ENCODE results near the gene SCAF4.

Gene SCAF4

DNA sequence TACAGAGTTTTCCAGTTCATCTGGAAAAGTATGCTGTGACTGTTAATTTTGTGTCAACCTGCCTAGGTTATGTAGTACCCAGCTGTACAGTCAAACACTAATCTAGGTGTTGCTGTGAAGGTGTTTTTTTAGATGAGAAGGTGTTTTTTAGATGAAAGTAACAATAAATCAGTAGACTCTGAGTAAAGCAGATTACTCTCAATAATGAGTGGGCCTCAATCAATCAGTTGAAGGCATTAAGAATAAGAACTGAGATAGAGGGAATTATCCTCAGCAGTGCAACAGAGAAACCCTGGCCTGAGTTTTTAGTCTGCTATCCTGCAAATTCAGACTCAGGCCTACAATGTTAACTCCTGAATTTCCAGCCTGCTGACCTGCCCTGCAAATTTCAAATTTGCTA lies 33.5 kb downstream of the SCAF4 start:
- H4K20me1 ChIP-seq, result peaks cover 13 to 86% (median 40%) of the 10 kb centered on the region in 11 experiments; a peak in 17 of 22 replicates
- no peak for TF ChIP-seq Cebpa-rat (IDR thresholded peaks at IDR 0.05)
- 0 out of 20 replicates have a peak, but pooled peaks cover 0 to 4% (median 0%) of the 10 kb centered on the region in 10 experiments for H3K4me1 ChIP-seq
- H3K4me3 ChIP-seq, result no peak overlapping the region
- H3K36me3 ChIP-seq, result peaks cover 95 to 100% (median 100%) of the 10 kb centered on the region in 11 experiments
- H3K9me3 ChIP-seq (replicated peaks in 1 of 11), result no peaks in the 10 kb centered on the region
- H3K4me2 ChIP-seq, result no peak overlapping the region
- H3K9ac ChIP-seq, result no peak overlapping the region
- no peak overlapping the region for H3K27ac ChIP-seq
- H3K27me3 ChIP-seq, result no peaks in the 10 kb centered on the region

DNA sequence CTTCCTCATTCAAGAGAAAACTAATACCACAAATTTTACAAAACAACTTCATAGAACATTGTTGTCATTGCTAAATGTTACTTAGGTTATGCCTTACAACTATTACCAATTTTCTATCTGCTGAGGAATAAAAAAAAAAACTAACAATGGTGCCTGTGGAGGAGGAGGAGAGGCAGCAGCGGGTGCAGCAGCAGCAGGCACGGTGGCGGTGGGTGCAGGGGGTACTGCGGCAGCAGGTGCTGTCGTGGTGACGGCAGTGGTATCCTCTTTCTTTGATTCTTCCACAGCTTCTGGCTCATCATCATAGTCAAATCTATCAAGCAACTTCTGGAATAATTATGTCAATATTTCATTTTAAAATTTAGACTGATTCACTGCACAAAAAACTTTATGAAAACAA lies 35.5 kb downstream of the SCAF4 start:
- no peak for TF ChIP-seq Cebpa-rat (IDR thresholded peaks at IDR 0.05)
- H4K20me1 ChIP-seq, result peaks cover 9 to 70% (median 29%) of the 10 kb centered on the region in 11 experiments; a peak in 15 of 22 replicates

GRCh38 chr21:31693222-31693621 lies 38.7 kb downstream of the SCAF4 start:
- no peak for TF ChIP-seq Cebpa-rat (IDR thresholded peaks at IDR 0.05)
- H3K36me3 ChIP-seq, result peaks cover 96 to 100% (median 100%) of the 10 kb centered on the region in 11 experiments

More for the DNA sequence above, 35.5 kb downstream of the SCAF4 start:
- Histone ChIP-seq H3K27ac (no peak overlapping the region), H3K4me1 (0 out of 20 replicates have a peak, but pooled peaks cover 0 to 4% (median 0%) of the 10 kb centered on the region in 10 experiments), H3K9me3 (replicated peaks in 1 of 11) (no peaks in the 10 kb centered on the region), H3K36me3 (peaks cover 96 to 100% (median 100%) of the 10 kb centered on the region in 11 experiments), H3K9ac (no peak overlapping the region), H3K4me3 (no peak overlapping the region), H3K4me2 (no peak overlapping the region), H3K27me3 (no peaks in the 10 kb centered on the region)

GRCh38 chr21:31688603-31689368 lies 43.1 kb downstream of the SCAF4 start:
- Histone ChIP-seq H3K4me1 (no peaks in the 10 kb centered on the region), H3K9ac (no peak overlapping the region), H3K9me3 (replicated peaks in 1 of 11) (no peaks in the 10 kb centered on the region), H3K27me3 (no peaks in the 10 kb centered on the region), H3K27ac (no peak overlapping the region), H3K4me2 (no peak overlapping the region), H4K20me1 (peaks cover 8 to 59% (median 38%) of the 10 kb centered on the region in 11 experiments; a peak in 17 of 22 replicates), H3K36me3 (peaks cover 98 to 100% (median 98%) of the 10 kb centered on the region in 11 experiments), H3K4me3 (no peak overlapping the region)
- no peak for TF ChIP-seq Cebpa-rat (IDR thresholded peaks at IDR 0.05)

More at GRCh38 chr21:31693222-31693621, 38.7 kb downstream of the SCAF4 start:
- H3K9ac ChIP-seq, result no peak overlapping the region
- no peaks in the 10 kb centered on the region for H3K9me3 ChIP-seq (replicated peaks in 1 of 11)
- no peaks in the 10 kb centered on the region for H3K27me3 ChIP-seq
- no peak overlapping the region for H3K27ac ChIP-seq
- no peak overlapping the region for H3K4me3 ChIP-seq
- 0 out of 20 replicates have a peak, but pooled peaks cover 0 to 4% (median 0%) of the 10 kb centered on the region in 10 experiments for H3K4me1 ChIP-seq
- no peak overlapping the region for H3K4me2 ChIP-seq
- peaks cover 15 to 67% (median 23%) of the 10 kb centered on the region in 11 experiments; a peak in 19 of 22 replicates for H4K20me1 ChIP-seq

GRCh38 chr21:31687108-31687507 lies 44.8 kb downstream of the SCAF4 start:
- Histone ChIP-seq H3K4me1 (no peaks in the 10 kb centered on the region), H3K4me2 (no peak overlapping the region), H3K4me3 (no peak overlapping the region), H3K27ac (no peak overlapping the region), H4K20me1 (peaks cover 8 to 64% (median 43%) of the 10 kb centered on the region in 11 experiments; a peak in 17 of 22 replicates), H3K27me3 (no peaks in the 10 kb centered on the region), H3K36me3 (peaks cover 98 to 100% (median 98%) of the 10 kb centered on the region in 11 experiments), H3K9me3 (replicated peaks in 1 of 11) (no peaks in the 10 kb centered on the region), H3K9ac (no peak overlapping the region)
- no peak for TF ChIP-seq Cebpa-rat (IDR thresholded peaks at IDR 0.05)

DNA sequence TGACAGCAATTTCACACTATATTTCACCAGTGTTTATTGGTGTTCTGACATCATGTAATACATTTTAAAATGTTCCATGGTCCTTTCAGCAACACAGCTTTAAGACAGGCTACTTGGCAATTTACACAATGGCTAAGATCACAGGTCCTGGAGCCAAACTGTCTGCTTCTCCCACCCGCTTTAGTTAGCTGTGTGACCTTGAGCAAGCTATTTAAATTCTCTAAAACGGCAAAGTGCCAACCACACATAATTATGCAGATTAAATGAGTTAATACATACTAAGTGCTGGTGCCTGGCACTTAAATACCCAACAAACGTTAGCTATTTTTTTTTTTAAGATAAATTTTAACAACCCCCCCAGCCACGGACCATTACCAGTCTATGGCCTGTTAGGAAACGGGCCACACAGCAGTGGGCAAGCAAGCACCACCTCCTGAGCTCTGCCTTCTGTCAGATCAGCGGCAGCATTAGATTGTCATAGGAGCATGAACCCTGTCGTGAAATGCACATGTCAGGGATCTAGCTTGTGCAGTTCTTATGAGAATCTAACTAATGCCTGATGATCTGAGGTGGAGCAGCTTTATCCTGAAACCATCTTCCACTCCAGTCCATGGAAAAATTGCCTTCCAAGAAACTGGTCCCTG lies 45.5 kb downstream of the SCAF4 start:
- Histone ChIP-seq H3K4me2 (no peak overlapping the region), H3K4me1 (no peaks in the 10 kb centered on the region), H3K36me3 (peaks cover 98 to 100% (median 98%) of the 10 kb centered on the region in 11 experiments), H3K27ac (no peak overlapping the region), H3K9me3 (replicated peaks in 1 of 11) (no peaks in the 10 kb centered on the region), H3K27me3 (no peaks in the 10 kb centered on the region), H4K20me1 (peaks cover 8 to 68% (median 46%) of the 10 kb centered on the region in 11 experiments; a peak in 17 of 22 replicates), H3K4me3 (no peak overlapping the region), H3K9ac (no peak overlapping the region)
- TF ChIP-seq Cebpa-rat (IDR thresholded peaks at IDR 0.05), result no peak

DNA sequence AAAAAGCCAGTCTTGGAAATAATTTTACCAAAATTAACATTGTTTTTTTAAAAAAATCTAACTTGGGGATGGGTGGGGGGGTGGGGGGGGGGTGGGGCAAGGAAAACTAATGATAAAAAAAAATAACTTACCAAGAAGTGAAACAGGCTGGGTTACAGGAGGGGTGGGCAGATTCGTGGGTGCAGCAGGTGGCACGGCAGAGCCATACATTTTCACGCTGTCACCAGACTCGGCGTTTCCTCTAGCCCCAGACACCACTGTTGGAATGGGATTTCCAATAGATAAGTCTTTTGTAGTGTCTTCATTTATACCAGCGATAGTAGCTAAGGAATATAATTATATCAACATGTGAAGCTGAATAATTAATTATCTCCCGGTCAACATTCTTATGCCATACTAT lies 47.0 kb downstream of the SCAF4 start:
- Histone ChIP-seq H3K27ac (no peak overlapping the region), H3K4me2 (no peak overlapping the region), H3K4me3 (no peak overlapping the region), H3K9me3 (replicated peaks in 1 of 11) (no peaks in the 10 kb centered on the region), H3K9ac (no peak overlapping the region), H3K27me3 (no peaks in the 10 kb centered on the region), H3K36me3 (peaks cover 91 to 100% (median 96%) of the 10 kb centered on the region in 11 experiments), H4K20me1 (peaks cover 8 to 71% (median 42%) of the 10 kb centered on the region in 11 experiments; a peak in 17 of 22 replicates), H3K4me1 (no peaks in the 10 kb centered on the region)
- no peak for TF ChIP-seq Cebpa-rat (IDR thresholded peaks at IDR 0.05)

GRCh38 chr21:31683029-31683428 lies 48.9 kb downstream of the SCAF4 start:
- TF ChIP-seq Cebpa-rat (IDR thresholded peaks at IDR 0.05), result no peak
- H3K9me3 ChIP-seq (replicated peaks in 1 of 11), result no peaks in the 10 kb centered on the region
- H3K27ac ChIP-seq, result no peak overlapping the region
- no peak overlapping the region for H3K9ac ChIP-seq
- H3K4me2 ChIP-seq, result no peak overlapping the region
- peaks cover 4 to 56% (median 33%) of the 10 kb centered on the region in 11 experiments; a peak in 15 of 22 replicates for H4K20me1 ChIP-seq
- H3K4me1 ChIP-seq, result no peaks in the 10 kb centered on the region
- H3K27me3 ChIP-seq, result no peaks in the 10 kb centered on the region
- H3K4me3 ChIP-seq, result no peak overlapping the region
- H3K36me3 ChIP-seq, result peaks cover 85 to 100% (median 96%) of the 10 kb centered on the region in 11 experiments

- H3K9ac ChIP-seq, result no peak overlapping the region
- no peak overlapping the region for H3K27ac ChIP-seq
- no peaks in the 10 kb centered on the region for H3K4me1 ChIP-seq
- no peak for TF ChIP-seq Cebpa-rat (IDR thresholded peaks at IDR 0.05)
- H3K27me3 ChIP-seq, result no peaks in the 10 kb centered on the region
- H3K4me2 ChIP-seq, result no peak overlapping the region
- peaks cover 4 to 54% (median 34%) of the 10 kb centered on the region in 11 experiments; a peak in 15 of 22 replicates for H4K20me1 ChIP-seq
- H3K36me3 ChIP-seq, result peaks cover 81 to 100% (median 96%) of the 10 kb centered on the region in 11 experiments
- H3K9me3 ChIP-seq (replicated peaks in 1 of 11), result no peaks in the 10 kb centered on the region
- no peak overlapping the region for H3K4me3 ChIP-seq
Observed at GRCh38 chr21:31682620-31683019, 49.3 kb downstream of the SCAF4 start.
